Measurements from ENCODE around the gene EDEM1. TPM values are rescaled to one million over a fixed set of nuclear protein-coding genes. Genes with fewer than 3 reads are reported as not detected.
A peak's percentile ranks its signal among the peaks of the same experiment; 100 is the strongest.

EDEM1 gene
- total and polyA plus RNA-seq, 3 donors from 2014 or later: 28.6 to 33.5 (median 30.3) TPM

GRCh38 chr3:5195605-5196004 is 8.1 kb downstream of the EDEM1 start:
- no peak for TF ChIP-seq POLR2A (IDR thresholded peaks at IDR 0.05)
- TF ChIP-seq, protein P1, sequence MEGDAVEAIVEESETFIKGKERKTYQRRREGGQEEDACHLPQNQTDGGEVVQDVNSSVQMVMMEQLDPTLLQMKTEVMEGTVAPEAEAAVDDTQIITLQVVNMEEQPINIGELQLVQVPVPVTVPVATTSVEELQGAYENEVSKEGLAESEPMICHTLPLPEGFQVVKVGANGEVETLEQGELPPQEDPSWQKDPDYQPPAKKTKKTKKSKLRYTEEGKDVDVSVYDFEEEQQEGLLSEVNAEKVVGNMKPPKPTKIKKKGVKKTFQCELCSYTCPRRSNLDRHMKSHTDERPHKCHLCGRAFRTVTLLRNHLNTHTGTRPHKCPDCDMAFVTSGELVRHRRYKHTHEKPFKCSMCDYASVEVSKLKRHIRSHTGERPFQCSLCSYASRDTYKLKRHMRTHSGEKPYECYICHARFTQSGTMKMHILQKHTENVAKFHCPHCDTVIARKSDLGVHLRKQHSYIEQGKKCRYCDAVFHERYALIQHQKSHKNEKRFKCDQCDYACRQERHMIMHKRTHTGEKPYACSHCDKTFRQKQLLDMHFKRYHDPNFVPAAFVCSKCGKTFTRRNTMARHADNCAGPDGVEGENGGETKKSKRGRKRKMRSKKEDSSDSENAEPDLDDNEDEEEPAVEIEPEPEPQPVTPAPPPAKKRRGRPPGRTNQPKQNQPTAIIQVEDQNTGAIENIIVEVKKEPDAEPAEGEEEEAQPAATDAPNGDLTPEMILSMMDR (IDR thresholded peaks at IDR 0.05): no peak
- Histone ChIP-seq H3K27ac (no peak overlapping the region), H3K36me3 (ENCODE audit: low read depth, missing control alignments) (no peaks in the 10 kb centered on the region), H3K4me1 (peaks cover 6% of the 10 kb centered on the region), H3K4me3 (no peak overlapping the region), H3K9me3 (no peaks in the 10 kb centered on the region), H3K27me3 (no peaks in the 10 kb centered on the region)
- intact Hi-C loops (cut with DNase I; ENCODE audit: low total_unique reads): loop anchor here (10.0 kb wide), 1 partner anchor 71 kb away; the partner anchor contains the start of gene ARL8B
- WGBS, 2 donors: 61 to 70% methylated on average over 2 of the region's 2 CpGs
- peak; percentile 30 for DNase-seq

DNA sequence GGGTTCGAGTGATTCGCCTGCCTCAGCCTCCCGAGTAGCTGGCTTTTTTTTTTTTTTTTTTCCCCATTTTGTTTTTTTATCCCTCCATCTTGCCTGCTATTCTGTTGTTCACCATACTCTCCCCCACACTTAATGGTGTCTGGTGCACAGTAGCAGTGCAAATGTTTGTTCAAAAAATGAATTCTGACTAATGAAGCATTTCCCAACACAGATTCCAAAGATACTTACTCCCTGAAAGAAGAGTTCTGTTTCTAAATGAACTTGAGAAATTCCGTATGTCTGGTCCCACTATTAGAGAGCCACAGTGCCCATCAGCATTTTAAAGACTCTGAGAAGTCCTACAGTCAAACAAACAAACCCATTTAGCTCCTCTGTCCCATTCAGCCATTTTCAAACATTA is 9.5 kb downstream of the EDEM1 start:
- no peak overlapping the region for H3K4me3 ChIP-seq
- no peaks in the 10 kb centered on the region for H3K9me3 ChIP-seq
- intact Hi-C loops (cut with DNase I; ENCODE audit: low total_unique reads): loop anchor here (10.0 kb wide), 1 partner anchor 72 kb away; the partner anchor contains the start of gene ARL8B
- DNase-seq: no peak
- H3K36me3 ChIP-seq (ENCODE audit: low read depth, missing control alignments): no peaks in the 10 kb centered on the region
- no peak overlapping the region for H3K27ac ChIP-seq
- 95 to 96% methylated on average over 4 of the region's 4 CpGs for WGBS, 2 donors
- TF ChIP-seq POLR2A (IDR thresholded peaks at IDR 0.05): no peak
- TF ChIP-seq, protein P1 (IDR thresholded peaks at IDR 0.05): no peak
- no peaks in the 10 kb centered on the region for H3K27me3 ChIP-seq
- peaks cover 6% of the 10 kb centered on the region for H3K4me1 ChIP-seq

GRCh38 chr3:5197470-5198312 is 10.2 kb downstream of the EDEM1 start:
- peaks cover 6% of the 10 kb centered on the region for H3K4me1 ChIP-seq
- H3K9me3 ChIP-seq: no peaks in the 10 kb centered on the region
- WGBS, 2 donors: 88 to 91% methylated on average over 8 of the region's 8 CpGs
- intact Hi-C loops (cut with DNase I; ENCODE audit: low total_unique reads): loop anchor here (10.0 kb wide), 1 partner anchor 73 kb away; the partner anchor contains the start of gene ARL8B
- no peak overlapping the region for H3K27ac ChIP-seq
- no peak overlapping the region for H3K4me3 ChIP-seq
- no peak for DNase-seq
- H3K27me3 ChIP-seq: no peaks in the 10 kb centered on the region
- no peaks in the 10 kb centered on the region for H3K36me3 ChIP-seq (ENCODE audit: low read depth, missing control alignments)
- TF ChIP-seq POLR2A (IDR thresholded peaks at IDR 0.05): no peak
- TF ChIP-seq, protein P1 (IDR thresholded peaks at IDR 0.05): no peak

GRCh38 chr3:5198313-5198677 is 10.8 kb downstream of the EDEM1 start:
- WGBS, 2 donors: 93% methylated on average over 4 of the region's 4 CpGs
- H3K36me3 ChIP-seq (ENCODE audit: low read depth, missing control alignments): no peaks in the 10 kb centered on the region
- H3K4me1 ChIP-seq: peaks cover 6% of the 10 kb centered on the region
- H3K27ac ChIP-seq: no peak overlapping the region
- DNase-seq: no peak
- H3K4me3 ChIP-seq: no peak overlapping the region
- H3K9me3 ChIP-seq: no peaks in the 10 kb centered on the region
- TF ChIP-seq, protein P1 (IDR thresholded peaks at IDR 0.05): no peak
- no peak for TF ChIP-seq POLR2A (IDR thresholded peaks at IDR 0.05)
- H3K27me3 ChIP-seq: no peaks in the 10 kb centered on the region
- intact Hi-C loops (cut with DNase I; ENCODE audit: low total_unique reads): loop anchor here (10.0 kb wide), 1 partner anchor 73 kb away; the partner anchor contains the start of gene ARL8B

Data from testis (tissue), 3 donors.